Activated T-cell treated with anti-CD3 and anti-CD28 coated beads for 4 hours (primary cell): ENCODE results near the gene MYCBP2.

ENCODE experiments used
- DNase-seq: peaks from one replicate; pipeline ENCODE4 v3.0.0-alpha.2; 2020

The MYCBP2 gene

GRCh38 chr13:77065461-77066147 is 261.3 kb downstream of the MYCBP2 start:
- DNase-seq, result no peak

DNA sequence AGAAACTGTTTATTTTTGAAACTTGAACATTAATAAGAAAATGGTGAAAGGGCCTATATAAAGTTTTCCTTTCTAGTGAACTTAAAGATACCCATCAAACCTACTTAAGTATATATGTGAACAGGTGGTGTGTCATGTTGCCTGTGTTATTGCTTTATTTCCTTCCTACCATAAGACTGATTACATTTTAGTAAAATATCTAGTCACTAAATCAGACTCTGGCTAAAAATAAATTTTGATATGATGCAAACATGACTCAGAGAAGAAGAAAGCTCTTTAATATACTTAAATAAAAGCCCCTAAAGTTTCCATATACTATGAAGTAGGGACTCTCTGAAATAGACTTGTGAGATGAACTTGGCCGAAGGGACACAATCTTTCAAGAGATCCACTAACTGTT is 264.8 kb downstream of the MYCBP2 start:
- no peak for DNase-seq

DNA sequence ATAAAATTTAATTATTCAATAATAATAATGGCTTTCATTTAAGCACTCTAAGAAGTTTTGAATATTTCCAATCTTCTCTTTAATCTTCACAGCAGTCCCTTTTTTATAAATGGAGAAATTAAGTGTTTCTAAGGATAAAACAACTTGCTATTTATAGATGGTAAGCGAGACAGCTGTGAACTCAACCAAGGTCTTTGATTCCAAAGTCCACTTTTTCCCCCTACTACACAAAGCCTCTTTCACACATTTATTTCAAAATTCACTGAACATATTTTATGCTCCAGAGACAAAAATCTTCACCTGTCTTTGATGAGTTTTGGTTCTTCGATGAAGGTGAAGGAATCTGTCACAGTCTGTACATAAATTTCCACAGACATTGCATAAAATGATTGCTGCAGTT is 265.5 kb downstream of the MYCBP2 start:
- DNase-seq, result no peak

DNA sequence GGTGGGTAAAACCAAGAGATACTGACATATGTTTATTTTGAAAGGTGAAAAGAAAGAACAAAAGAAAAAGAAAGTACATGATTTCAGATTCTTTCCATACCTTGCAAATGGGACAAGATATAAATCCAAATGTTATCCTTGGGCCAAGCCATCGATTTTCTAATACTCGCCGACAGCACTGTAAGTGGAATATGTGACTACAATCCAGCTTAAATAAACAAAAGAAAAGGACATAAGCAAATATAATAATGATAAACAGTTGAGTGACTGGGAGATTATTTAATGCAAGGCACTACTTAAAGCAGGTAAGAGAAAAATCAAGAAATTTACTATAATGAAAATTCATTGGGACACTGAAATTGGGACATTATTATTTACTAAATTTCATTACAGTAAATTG is 270.0 kb downstream of the MYCBP2 start:
- no peak for DNase-seq

- no peak for DNase-seq
These were observed 270.5 kb downstream of the MYCBP2 start for GRCh38 chr13:77056382-77056781.

- no peak for DNase-seq
These were observed 271.7 kb downstream of the MYCBP2 start for GRCh38 chr13:77055158-77055557.

DNA sequence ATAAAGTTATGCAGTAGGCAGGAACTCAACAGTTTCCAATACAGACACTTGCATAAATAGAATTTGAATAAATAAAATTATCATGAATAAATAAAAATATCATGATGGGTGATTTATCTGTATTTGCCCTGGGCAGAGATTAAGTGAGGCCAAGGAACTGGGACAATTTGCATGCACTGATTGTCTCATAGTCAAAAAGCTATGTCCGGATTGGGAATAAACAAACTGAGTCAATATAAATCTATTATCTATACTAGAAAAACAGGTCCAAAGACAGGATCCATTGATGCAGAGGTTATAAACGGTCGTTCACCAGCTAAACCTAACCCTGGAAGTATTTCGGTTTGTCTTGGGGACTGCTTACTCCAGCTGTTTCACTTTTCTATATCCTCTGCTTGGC is 273.7 kb downstream of the MYCBP2 start:
- no peak for DNase-seq

DNA sequence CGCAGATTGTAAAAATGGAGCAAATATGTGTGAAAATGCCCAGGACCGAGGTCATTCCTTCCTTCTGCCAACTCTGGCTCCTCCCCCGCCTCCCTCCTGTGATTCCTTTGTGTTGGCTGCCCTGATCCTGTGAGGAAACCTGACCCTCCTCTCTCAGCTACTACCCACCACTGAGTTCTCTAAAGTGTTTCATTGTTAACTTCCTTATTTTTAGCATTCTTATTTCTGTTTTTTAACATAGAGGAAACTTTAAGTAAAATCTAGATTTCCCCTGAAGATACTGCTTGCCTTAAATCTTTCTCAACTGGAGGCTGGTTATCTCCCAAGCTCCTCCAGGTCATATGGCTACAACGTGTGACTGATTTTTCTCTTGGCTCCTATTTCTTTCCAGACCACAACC is 278.2 kb downstream of the MYCBP2 start:
- no peak for DNase-seq

GRCh38 chr13:77047649-77048343 is 279.1 kb downstream of the MYCBP2 start:
- DNase-seq, result no peak

DNA sequence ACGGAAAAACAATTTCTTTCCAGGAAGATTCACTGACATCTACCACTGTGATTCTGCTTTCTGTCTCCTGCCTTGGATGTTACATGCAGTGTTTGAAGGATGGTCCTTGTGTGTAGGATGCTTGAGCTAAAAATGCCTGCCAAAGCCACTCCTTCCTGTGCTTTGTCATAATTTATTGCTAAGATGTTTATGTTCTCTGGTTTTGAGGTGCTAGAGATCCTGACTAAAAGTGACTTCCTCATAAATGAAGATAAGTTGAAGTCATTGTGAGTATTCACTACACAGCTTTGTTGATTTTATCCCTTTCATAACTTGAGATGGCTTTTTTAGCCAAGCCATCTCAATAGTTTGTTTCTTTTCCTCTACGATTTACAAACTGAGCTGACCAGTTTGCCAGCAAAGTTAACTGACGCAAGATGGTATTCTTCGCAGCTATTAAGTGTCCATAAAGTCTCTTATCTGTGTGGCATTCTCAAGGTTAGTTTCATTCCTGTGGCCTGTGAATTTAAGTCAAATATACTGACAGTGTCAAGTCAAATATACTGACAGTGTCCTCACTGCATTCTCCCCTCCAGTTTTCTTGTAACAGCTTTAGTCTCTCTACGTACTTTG is 284.2 kb downstream of the MYCBP2 start:
- DNase-seq, result no peak

GRCh38 chr13:77040835-77041234 is 286.1 kb downstream of the MYCBP2 start:
- DNase-seq, result no peak

- no peak for DNase-seq
These were observed 286.8 kb downstream of the MYCBP2 start for GRCh38 chr13:77040076-77040475.

DNA sequence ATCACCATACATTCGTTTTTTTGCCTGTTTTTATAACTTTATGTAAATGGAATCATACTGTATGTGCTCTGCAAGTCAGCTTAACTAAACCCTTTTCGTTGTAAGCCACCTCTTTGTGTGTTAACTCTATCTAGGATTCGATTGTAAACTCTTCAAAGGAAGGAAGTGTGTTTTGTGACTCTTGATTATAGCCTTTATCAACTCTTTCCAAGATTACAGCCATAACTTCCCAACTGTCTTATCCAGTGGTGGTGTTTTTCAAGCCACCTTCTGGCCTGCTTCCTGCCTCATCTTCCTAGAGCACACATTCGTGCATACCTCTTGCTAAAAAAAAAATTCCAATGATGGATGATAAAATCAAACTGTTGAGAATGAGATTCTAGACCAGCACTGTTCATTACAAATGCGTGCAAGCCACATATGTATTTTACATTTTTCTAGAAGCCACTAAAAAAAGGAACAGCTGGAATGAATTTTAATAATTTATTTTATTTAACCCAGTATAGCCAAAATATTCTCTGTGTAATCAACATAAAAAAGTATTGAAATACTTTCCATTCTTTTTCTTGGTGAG is 287.9 kb downstream of the MYCBP2 start:
- no peak for DNase-seq

GRCh38 chr13:77036279-77036678 is 290.6 kb downstream of the MYCBP2 start:
- no peak for DNase-seq

- no peak for DNase-seq
These were observed 292.0 kb downstream of the MYCBP2 start for GRCh38 chr13:77034881-77035280.

DNA sequence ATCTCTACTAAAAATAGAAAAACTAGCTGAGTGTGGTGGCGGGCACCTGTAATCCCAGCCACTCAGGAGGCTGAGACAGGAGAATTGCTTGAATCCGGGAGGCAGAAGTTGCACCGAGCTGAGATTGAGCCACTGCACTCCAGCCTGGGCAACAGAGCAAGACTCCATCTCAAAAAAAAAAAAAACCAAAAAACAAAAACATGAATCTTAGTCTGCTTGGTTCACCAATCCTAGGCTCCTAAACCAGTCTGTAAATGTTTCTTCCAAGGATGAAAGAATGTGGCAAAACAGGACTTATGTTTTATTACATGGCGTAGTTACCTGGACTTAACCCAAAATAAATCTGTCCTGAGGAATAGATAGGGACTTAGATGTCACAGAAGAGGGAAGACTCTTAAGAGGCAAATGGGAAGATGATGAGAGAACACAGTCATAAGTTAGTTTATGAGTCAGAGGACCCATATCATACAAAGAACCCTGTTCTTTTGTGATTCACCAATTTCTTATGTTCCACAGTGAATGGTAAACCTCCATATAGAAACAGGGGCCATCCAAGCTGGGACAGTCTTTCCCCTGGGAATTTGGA is 293.1 kb downstream of the MYCBP2 start:
- DNase-seq, result no peak

DNA sequence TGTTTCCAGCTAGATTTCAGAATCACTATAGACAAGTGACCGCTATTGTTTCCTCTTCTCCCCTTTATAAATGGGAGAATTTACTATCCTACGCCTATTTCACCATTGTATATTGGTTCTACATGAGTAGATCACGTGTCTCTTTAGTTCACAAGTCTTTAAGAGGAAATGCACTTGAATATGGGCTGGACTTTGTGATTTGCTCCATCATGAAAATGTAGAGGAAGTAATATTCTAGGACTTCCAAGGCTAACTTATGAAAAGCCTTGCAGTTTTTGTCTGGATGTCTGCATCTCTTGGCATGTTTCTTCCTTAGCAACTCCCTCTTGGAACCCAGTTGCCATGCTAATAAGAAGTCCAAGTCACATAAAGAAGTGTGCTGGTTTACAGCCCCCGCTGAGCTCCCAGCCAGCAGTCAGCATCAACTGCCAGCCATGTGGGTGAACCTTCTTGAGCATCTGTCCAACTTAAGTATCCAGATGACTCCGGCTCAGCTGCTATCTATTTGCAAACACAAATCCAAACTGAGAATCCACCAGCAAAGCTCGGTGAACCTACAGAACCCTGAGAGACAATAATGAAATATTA is 295.1 kb downstream of the MYCBP2 start:
- DNase-seq, result no peak

GRCh38 chr13:77029436-77029835 is 297.5 kb downstream of the MYCBP2 start:
- no peak for DNase-seq

DNA sequence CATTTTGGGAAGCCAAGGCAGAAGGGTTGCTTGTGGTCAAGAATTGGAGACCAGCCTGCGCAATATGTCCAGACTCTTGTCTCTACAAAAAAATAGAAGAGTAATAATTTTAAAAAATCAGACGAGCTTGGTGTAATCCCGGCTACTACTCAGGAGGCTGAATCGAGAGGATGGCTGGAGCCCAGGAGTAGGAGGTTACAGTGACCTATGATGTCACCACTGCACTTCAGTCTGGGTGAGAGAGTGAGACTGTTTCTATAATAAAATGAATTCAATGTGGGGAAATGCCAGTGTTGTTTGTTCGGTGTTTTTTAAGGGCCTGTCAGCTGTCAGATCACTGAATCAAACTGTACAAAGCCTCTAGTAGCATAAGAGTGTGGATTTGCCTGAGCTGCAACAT is 298.7 kb downstream of the MYCBP2 start:
- no peak for DNase-seq

DNA sequence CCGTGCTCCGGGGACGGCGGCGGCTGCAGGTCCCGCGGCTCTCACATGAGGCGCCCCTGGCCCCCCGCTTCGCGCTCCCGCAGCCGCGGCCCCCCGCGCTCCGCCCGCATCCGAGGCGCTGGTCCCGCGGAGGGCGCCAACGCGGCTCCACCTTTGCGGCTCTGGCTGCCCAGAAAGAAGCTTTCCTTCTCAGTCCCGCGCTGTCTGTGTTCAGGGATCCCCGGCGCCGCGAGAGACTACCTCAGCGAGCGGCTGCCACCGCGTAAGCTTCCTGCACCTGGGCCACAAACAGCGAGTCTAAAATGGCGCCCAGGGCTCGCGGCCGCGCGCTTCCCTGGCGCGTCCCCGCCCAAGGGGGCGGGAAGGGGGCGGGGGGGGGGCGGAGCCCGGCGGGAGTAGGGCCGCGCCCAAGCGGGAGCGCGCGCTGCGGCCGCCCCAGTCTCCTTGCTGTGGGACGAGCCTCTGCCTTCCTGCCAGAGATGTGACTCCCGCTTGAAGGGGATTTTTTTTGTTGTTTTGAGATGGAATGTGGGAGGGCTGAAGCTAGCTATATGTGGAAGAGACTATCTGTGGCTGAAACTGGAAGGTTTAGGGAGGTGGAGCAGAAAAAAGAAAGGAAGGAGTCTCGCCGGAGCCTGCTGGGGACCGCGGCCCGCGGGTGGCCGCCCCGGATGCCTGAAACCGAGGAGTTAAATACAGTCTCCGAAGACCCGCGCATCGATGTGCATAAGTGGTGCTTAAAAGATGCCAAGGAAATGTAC is 299.9 kb downstream of the MYCBP2 start, which contains the start of gene FBXL3:
FBXL3 (minus strand) TSS at position 299 of the 761 bp plus-strand sequence. CDS start 5,299 bp downstream, outside the sequence.
- DNase-seq, result peak; percentile 64

- peak; percentile 48 for DNase-seq
These were observed 300.5 kb downstream of the MYCBP2 start for GRCh38 chr13:77026255-77026860.

- DNase-seq, result no peak
These were observed 304.6 kb downstream of the MYCBP2 start for GRCh38 chr13:77022341-77022740.
